ENCODE measurements around the gene TARBP2.
"Not testable (repeated sequence)": the region's sequence is repeated elsewhere in the genome, so short reads cannot be mapped to it uniquely, and the experiment has no call there.

The TARBP2 gene

DNA sequence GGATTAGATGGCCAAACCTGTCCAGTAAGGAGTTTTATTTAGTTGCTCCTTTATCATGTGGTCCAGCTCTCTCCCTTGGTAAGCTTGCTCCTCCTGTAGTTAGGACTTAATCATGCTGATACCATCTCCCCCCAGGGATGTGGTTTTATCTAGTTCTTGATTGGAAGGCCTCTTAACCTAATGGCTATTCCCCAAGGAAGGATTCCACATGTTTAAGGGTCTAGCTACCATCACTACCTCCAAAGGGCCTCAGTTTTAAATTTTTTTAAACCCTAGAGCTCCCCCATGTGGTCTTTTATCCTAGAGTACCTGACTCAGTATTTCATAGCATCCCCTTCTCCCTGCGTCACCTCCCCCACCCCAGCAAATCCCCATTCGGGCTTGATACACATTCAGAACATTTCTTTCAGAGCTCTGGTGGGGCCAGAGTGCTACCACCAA lies 24.3 kb upstream of the TARBP2 start:
- no peak for DNase-seq

DNA sequence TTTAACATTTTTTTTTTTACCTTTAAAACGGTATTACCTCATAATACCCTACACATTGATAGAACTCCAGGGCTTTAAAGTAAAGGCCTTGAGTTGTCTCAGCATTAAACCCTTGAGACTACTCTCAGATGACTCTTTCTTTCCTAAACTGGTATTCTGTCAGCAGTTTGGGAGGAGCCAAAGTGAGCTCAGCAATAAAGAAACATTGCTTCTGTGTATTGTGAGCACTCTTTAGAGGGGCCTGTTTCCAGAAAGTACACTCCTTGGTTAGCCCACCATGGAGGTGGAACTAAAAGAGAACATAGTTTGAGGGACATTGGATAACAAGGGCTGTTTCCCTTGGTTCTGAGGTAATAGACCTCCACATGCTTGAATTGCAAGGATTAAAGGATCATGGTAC lies 22.2 kb upstream of the TARBP2 start:
- no peak for DNase-seq

DNA sequence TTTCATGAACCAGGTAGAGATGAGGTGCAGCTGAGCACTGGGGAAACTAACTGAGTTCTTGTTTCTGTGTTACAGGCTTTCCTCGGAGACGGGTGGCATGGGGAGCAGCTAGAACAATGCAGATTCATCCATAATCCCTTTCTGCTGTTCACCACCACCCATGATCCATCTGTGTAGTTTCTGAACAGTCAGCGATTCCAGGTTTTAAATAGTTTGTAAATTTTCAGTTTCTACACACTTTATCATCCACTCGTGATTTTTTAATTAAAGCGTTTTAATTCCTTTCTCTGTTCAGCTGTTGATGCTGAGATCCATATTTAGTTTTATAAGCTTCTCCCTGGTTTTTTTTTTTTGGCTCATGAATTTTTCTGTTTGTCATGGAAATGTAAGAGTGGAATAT lies 21.8 kb upstream of the TARBP2 start:
- no peak for DNase-seq

DNA sequence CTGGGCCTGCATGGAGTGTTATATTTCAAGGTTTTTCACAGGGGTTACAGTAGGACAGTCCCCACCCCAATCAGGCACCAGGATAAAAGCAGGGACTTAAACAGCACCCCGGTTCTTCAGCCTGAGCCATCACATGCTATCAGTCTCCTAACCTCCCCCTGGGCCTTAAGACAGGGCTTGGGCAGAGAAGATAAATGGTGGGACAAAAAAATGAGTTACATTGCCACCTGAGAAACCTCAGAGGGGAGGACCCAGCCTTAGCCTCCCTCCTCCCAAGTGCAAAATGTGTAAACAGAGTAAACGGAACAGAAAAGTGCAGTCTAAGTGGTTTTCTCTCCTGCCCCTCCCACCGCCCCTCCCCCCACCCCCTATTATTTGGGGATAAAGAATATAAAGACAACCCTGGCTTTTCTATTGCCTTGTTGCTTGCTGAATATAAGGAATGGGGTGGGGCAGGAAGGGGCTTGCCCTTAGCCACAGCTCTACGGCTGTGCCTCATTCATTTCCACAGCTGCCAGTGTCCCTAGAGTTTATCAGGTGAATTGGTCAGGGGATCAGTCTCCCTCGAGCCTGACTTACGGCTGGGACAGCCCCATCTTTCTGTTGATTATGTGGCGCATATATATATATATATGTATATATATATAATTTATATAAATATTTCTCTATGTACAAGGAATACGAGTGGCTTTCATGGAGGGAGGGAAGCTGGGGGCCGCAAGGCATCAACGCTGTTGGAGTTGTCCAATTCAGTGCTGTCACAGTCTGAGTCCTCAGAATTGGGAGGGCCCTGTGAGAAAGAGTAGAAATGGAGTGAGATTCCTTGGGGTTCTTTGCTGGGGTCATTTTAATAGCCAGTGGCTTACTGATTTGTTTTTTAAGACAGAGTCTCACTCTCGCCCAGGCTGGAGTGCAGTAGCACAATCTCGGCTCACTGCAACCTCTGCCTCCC lies 20.3 kb upstream of the TARBP2 start:
- no peak for DNase-seq

DNA sequence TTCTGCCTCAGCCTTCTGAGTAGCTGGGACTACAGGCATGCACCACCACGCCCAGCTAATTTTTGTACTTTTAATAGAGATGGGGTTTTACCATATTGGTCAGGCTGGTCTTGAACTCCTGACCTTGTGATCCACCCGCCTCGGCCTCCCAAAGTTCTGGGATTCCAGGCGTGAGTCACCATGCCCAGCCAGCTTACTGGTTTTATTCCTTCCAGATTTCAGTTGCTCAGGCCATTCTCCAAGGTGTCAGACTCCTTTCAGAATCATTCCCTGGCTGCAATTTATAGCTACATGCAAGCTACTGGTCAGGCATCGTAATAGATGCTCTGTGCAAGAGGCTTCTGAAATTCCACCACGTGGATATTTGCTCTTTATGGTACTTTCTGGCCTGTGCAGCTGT lies 19.6 kb upstream of the TARBP2 start:
- not testable (repeated sequence) for DNase-seq

DNA sequence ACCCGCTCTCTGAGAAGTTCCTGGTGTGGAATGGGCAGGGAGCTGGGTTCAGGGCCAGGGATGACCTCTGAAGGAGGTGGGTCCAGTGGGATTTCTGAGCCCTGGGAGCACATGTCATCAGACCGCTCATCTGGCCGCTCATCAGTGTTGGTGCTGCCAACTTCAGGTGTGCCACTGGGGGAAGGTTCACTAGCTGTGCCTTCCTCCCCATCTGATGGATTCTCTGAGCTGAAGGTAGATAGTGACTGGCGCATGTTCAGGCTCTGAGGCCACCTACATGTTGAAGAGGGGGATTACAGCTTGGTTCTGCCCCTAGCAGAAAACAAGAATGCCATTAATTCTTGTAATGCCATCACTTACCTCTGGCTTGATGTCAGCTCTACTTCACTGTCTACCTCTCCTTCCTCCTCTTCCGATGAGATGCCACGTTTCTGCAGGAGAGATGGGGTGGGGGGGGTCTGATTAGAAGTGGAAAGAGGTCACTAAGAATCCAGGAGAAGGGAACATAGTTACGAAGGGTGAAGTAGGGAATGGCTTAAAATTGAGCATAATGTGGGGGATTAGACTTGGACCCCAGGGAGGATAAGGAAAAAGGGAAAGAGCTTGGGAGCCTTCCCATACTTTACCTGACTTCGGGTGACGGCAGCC lies 19.0 kb upstream of the TARBP2 start:
- DNase-seq: no peak

DNA sequence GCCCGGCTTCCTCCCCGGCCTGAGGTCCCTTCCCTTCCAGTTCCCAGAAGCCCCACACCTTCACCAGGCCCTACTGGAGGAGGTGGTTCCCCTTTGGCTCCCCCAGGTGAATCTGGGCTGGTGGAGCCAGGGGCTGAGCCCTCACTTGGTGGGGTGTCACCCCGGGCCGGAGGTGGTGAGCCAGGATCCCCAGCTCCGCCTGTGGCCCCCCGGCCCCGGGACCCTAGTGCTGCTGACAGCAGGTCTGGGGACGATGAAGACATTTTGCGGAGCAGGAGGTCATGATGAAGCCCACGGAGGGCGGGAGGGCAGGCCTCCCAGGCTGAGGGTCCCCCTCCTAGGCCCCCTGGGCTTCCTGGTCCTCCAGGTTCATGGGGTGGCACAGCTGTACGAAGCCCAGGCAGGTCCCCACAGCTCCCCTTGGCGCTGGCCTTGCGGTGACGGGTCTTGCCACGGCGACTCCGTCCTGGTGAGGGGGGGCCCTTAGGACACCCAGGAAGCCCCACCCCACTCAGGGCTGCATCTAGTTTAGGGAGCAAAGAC lies 18.4 kb upstream of the TARBP2 start:
- DNase-seq: no peak

DNA sequence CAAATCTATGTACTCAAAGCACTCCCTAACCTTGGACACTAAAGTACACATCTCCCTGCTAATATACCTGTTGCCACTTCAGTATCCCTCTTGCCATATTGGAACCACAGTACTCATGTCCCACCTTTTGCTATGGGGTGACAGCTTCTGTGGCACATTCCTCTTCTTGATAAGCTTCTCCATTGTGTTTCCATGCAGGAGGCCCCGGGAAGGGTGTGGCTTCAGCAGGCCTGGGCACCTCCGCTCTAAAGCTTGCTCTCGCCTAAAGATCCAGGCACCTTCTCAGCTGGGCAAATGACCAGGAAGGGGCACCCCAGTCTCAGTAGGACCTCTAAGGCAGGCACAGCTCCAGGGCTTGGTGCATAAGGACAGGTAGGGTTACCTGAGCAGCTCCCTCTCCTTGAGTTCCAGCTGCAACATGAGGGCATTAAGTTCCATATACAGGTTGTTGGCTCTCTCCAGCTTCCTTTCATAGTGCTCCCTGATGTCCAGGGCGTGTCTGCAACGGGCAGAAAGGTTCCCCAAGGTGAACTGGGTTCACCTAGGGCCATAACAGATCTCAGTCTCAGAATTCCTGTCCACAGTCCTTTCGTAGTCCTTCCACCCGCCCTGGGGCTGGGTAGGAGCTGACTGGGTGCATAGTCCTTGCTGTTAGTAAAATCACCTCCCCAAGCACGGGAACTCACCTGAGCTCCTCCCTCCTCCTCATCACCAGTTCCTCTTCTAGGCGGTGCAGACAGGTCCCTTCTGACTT lies 17.7 kb upstream of the TARBP2 start:
- no peak for DNase-seq

DNA sequence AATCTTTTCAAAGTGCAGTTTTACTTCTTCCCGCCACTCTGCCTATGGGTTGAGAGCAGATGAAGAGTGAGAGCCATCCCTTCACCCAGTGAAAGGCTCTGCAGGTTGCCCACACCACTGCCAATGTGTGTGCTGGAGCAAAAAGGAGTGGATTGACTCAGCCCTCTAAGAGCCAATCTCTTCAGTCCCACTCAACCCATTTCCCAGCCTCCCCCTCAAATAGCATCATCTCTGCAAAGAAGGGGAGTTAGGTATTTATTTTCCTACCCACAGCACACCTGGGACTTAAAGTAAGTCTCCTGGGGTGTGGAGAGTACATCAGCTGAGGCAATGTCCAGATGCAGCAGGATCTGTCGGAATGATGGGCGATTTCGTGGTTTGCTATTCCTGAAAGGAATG lies 17.1 kb upstream of the TARBP2 start:
- DNase-seq: no peak

DNA sequence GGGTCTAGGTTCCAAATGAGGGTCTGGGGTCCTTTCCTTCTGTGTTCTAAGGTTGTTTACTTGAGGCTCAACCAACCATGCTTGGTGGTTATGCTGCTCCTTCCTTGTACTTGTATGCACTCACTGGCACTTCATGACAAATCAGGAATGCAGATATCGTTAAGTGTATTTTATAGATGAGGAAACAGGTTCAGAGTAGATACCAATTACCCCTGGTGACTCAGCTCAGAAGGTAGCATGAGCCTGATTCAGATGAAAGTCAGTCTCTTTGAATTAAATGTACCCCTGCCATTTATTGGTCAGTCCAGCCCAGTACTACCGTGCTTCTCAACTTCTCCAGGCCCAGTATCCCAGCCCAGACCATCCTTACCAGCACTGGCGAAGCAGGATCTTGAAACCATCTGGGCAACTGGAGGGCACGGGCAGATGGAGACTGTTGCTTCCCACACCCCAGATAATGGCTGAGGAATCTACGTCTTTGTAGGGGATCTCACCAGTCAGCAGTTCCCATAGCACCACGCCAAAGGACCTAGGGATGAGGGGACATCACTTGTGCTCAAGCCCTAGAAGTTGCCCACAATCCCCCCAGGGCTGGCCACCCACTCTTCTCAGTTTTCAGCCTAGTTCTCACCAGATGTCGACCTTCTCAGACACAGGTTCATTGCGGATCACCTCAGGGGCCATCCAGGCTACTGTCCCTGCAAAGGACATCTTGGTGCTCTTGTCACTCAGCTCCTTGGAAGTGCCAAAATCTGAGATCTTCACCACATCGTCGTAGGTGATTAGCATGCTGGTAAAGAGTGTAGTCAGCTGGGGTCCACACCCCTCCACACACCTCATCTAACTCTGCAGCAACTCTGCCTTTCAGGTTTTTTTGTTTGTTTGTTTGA lies 16.2 kb upstream of the TARBP2 start:
- no peak for DNase-seq

DNA sequence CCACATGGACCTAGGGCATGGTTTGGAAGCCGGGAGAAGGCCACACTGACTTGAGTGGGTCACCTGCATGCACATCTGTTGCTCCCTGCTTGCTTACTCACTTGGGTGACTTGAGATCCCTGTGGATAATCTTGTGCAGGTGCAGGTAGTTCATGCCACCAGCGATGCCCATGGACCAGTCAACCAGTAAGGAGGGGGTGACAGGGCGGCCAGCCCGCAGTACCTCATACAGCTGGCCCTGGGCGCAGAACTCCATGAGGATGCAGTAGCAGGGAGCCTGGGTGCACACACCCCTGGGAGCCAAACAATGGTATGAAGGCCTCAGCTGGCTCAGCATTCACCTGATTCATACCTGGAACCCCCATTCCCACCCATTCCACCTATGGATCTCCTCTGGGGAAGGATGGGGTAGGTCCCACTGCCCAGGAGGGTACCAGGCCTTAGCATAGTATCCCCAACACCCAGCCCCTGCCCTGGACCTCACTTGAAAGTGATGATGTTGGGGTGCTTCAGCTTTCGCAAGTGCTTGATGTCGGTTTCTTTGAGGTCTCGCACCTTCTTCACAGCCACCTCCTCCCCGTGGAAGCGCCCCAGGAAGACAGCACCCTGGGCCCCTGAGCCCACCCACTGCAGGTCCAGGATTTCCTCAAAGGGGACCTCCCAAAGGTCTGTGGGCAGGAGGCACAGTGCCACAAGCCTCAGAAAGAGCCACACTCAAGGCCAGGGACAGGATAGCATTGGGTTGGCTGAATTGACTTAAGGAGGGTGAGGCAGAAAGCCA lies 14.9 kb upstream of the TARBP2 start:
- DNase-seq: no peak

DNA sequence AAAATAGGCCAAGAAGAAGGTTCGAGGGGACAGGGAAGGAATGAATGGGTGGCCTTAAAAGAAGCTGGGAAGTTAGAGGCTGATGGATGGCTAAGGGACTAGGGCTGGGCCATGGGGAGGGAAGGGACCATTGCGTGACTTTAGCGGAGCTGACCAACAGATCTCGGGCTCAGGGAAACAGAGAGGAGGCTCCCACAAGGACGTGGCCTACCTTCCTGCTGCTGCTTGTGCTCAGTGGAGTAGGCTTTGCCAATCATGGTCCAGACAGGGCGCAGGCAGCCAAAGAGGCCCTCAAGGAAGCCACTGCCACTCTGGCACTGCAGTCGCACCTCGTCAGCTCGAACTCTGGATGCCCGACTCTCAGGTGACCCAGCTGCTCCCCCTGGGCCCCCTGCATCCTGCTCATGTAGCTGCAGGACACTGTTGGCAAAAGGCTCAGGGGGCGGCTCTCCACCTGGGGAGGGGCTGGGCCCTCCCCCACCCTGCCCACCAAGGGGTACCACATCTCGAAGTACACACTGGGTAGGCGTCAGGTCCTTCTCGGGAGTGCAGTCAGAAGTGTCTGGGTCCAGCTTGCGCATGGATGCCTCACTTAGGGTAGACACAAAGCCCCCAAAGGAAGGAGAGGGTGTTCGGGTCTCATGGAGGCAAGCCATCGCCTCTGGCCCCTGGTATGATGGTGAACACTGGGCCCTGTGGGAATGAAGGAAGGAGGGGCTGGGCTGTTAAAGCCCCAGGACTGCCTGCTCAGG lies 14.2 kb upstream of the TARBP2 start:
- DNase-seq: no peak

DNA sequence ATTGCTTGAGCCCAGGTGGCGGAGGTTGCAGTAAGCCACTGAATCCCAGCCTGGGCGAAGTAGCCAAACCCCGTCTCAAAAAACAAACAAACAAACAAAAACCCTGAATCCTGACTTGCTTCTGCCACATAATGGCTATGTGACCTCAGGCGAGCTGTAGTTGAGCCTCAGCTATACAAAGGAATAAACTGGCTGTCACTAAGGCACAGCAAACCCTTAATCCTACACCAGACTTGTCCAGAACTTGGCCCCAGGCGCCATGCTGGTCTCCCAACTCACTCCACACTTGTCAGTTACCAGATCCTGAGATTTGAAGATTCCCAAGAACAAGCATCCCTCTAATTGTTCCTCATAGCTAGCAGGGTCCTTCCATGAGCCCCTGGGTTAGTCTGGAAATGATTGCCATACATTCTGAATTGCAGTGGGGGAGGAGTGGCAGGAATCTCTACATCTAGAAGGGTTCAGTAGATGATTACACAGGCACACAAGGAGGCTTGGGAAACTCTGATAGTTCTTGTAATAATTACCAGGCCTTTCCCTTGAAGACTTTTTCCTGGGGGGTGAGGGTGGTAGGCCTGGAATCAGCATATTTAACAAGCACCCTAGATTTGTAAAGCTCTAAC lies 11.7 kb upstream of the TARBP2 start:
- DNase-seq: no peak

DNA sequence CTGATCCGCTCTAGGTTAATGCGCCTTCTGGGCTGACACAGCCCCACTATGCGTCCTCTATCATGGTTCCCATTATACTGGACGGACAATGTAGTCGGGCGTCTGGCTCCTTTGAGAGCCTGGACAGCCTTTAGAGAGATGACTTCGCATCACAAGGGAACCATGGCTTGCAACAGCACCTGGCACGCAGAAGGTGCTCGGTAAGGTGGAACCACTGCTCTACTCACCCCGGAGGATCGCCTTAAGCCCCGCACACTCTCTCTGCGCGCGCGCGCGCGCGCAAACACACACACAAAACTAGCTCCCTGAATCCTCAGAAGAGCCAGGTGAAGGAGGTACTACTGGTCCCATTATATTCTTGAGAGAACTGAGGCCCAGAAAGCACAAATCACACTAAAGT lies 8.9 kb upstream of the TARBP2 start:
- no peak for DNase-seq

DNA sequence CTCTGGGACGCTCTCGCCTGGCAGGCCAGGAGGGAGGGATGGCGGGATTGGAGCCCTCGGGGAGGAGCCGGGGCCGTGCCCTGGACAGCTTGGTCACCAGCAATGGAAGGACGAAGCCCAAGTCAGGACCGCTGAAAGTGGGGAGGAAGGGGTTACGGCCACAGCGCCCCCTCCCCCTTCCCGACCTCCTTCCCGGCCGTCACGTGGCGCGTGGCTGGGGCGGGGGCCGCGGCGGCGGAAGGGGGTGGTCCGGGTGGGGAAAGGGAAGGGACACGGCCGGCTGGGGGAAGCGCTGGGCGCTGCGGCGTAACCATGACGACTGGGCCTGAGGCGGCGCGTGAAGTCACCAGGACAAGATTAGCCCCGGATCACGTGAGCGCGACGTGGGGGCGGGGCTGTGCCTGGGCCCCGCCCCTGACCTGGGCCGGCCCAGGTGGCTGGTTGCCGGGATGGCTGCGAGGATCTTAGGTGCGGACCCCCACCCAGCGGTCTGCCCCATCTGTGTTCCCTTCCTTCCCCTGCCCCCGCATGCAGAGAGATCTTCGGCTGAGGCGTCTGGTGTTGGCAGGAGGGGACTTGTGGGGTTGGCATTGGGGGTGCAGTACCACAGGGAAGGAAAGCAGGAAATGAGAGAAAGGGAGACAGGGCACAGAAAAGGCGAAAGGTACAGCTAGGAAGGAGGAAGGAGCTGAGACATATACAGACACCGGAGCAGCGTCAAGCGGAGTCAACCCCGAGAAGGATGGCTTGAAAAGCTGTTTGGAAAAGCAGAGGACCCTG lies 8.1 kb upstream of the TARBP2 start:
- peak; percentile 75 for DNase-seq

DNA sequence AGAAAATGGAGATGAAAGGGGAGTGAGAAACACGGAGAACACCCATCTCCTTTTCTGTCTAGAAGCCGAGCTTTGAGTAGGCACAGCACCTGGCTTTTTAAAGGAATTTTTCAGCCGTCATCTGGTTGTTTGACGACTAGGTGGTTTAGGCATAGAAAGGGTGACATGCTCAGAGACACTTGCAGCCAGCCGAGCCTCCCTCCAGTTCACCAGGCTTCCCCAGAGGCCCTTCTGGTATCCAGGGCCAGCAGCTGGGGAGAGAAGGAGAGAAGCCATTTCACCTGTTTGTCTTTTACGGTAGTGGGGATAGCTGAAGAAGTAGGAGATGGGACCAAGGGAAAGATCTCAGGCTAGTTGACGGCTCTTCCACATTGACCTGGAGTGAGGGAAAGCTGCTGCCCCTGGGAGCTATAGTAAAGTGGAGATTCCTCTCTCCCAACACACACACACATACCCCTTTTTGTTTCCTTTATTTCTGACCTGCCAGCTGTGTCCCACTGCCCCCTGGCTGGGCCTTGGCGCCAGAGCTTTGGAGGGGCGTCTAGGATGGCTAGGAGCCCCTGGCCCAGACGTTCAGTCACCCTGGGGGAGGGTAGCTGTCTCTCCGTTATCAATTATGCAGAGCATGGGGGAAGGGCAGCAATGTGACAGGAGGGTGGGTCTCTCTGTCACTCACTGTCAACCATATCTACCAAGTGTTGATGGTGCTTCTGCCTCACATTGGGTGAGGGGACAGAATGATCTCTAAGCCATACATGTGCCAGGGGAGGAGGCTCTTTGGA lies 7.3 kb upstream of the TARBP2 start:
- DNase-seq: no peak

DNA sequence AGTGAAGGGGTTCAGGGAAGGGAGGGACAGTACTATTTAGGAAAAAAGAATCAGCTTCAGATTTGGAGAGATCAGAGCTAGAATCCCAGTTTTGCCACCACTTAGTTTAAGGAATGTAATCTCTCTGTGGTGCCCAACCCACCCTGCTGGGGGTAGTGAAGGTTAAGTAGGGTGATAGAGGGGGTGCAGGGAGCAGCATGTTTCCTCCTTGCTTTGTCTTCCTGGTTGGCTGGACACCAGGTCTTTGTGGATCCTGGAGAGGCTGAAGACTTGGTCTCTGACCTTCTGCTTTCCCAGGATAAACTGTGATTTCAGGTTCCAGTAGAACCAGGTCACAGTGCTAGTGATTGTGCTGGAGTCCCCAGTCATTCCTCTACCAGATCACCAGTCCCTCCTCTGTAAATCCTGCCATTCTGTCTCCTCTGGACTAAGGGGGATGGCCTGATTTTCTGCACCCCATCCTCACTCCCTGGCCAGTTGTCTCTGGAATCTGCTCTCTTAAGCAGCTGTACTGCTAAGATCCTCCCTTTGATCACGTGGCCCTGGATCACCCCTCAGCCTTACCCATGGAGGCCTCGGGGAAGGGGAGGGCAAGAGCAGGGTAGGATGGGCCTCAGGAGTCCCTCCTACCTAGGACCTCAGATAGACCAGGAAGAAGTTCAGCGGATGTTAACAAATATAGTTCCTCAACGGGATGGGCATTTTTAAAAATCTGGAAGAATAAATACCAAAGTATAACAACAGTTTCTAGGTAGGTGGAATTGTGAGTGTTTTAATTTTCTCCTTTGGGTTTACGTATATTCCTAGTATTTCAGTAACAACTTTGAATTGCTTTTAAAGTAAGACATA lies 5.0 kb upstream of the TARBP2 start:
- no peak for DNase-seq

DNA sequence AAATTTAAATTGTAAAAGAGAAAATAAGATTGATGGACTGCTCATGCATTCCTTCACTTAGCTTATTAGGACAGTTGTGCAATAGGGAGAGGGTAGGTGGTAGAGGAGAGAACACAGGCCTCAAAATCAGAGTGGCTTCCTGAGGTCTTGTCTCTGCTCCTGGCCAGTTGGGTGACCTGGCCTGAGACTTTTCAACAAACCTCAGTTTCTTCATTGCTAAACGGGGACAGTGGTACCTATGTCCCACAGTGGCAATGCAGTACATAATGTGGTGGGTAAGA lies 4.4 kb upstream of the TARBP2 start:
- DNase-seq: no peak

Data from activated CD4-positive, alpha-beta T cell treated with anti-CD3 and anti-CD28 coated beads for 1 hour (primary cell).